ENCODE results near the gene NCOR1.
"Not testable (repeated sequence)": the region's sequence is repeated elsewhere in the genome, so short reads cannot be mapped to it uniquely, and the experiment has no call there.

DNA sequence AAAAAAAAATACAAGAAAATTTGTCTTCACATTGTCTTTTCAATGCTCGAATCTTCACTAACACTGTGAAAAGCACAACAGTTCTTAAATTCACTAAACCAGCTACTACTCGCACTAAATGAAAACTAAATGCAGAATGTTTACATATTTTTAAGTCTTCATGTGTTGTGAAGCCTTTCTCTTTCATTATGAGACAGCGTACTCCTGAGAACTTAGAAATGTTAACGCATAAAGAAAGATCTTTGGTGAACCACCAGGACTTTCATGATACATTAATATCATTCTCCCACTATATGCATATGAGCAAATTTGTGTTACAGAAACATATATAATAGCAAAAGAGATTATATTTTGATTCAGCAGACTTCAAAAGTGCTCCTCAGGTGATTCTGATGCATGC, 48.6 kb downstream of the NCOR1 start:
- TF ChIP-seq TEAD4, ETV6, TP53 (CRISPR knock-in tag; IDR thresholded peaks at IDR 0.05): not testable (repeated sequence)
- TF ChIP-seq, protein P1, sequence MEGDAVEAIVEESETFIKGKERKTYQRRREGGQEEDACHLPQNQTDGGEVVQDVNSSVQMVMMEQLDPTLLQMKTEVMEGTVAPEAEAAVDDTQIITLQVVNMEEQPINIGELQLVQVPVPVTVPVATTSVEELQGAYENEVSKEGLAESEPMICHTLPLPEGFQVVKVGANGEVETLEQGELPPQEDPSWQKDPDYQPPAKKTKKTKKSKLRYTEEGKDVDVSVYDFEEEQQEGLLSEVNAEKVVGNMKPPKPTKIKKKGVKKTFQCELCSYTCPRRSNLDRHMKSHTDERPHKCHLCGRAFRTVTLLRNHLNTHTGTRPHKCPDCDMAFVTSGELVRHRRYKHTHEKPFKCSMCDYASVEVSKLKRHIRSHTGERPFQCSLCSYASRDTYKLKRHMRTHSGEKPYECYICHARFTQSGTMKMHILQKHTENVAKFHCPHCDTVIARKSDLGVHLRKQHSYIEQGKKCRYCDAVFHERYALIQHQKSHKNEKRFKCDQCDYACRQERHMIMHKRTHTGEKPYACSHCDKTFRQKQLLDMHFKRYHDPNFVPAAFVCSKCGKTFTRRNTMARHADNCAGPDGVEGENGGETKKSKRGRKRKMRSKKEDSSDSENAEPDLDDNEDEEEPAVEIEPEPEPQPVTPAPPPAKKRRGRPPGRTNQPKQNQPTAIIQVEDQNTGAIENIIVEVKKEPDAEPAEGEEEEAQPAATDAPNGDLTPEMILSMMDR (IDR thresholded peaks at IDR 0.05) = not testable (repeated sequence)

All from WTC11 (cell line).